ENCODE results near the gene COL20A1.

GRCh38 chr20:63348828-63349515, 56.0 kb downstream of the COL20A1 start:
- TF ChIP-seq CTCF (conservative IDR thresholded peaks at IDR 0.05) (no peak), ZFX (IDR thresholded peaks at IDR 0.05) (no peak)
